Progenitor cell of endocrine pancreas (in vitro differentiated cells): ENCODE results near the gene VGLL4. TPM values are rescaled to one million over a fixed set of nuclear protein-coding genes. Genes with fewer than 3 reads are reported as not detected.

Experiments
- DNase-seq: peaks from one replicate; pipeline ENCODE4 v3.0.0; 2021; ENCODE audit warnings: low spot score; ENCODE audit not compliant: unreplicated experiment
- H3K27ac Mint-ChIP-seq: 2 replicates; pipeline ENCODE4 v1.8.0; 2021; ENCODE audit warnings: mild to moderate bottlenecking, moderate library complexity, mixed read lengths
- H3K27me3 Mint-ChIP-seq: 2 replicates; pipeline ENCODE4 v1.8.0; 2021; ENCODE audit warnings: mixed read lengths
- H3K36me3 Mint-ChIP-seq: 2 replicates; pipeline ENCODE4 v1.8.0; 2022; ENCODE audit warnings: mixed read lengths; ENCODE audit not compliant: insufficient read depth
- H3K4me1 Mint-ChIP-seq: 2 replicates; pipeline ENCODE4 v1.8.0; 2021; ENCODE audit warnings: low read depth, mixed read lengths
- H3K4me3 Mint-ChIP-seq: 2 replicates; pipeline ENCODE4 v1.8.0; 2021; ENCODE audit warnings: low read depth, mild to moderate bottlenecking, moderate library complexity, mixed read lengths
- H3K9me3 Mint-ChIP-seq: 2 replicates; pipeline ENCODE4 v1.8.0; 2021; ENCODE audit warnings: low read depth, mixed read lengths
- CTCF ChIP-seq: fragments of 200-600 bp; sonication (generic); IDR thresholded peaks from one replicate; pipeline ENCODE4 v1.5.0; 2021; ENCODE audit warnings: antibody characterized with exemption, mild to moderate bottlenecking; ENCODE audit not compliant: unreplicated experiment
- total RNA-seq: library from RNA; stranded (reverse); gene quantifications from 2 replicates; pipeline ENCODE4 v1.2.1, GENCODE V29; 2021

VGLL4 gene
- total RNA-seq, 1 donor from 2014 or later: 93.2 TPM

- Mint-ChIP-seq H3K4me3 (peak overlapping the region; percentile 99), H3K27ac (peak overlapping the region; percentile 99), H3K4me1 (peaks cover 47% of the 10 kb centered on the region), H3K27me3 (no peaks in the 10 kb centered on the region), H3K36me3 (no peaks in the 10 kb centered on the region), H3K9me3 (no peaks in the 10 kb centered on the region)
- no peak for DNase-seq
- TF ChIP-seq CTCF: no peak
Measured at GRCh38 chr3:11641683-11642430, 1.9 kb downstream of the VGLL4 start.

- Mint-ChIP-seq H3K9me3 (no peaks in the 10 kb centered on the region), H3K27me3 (no peaks in the 10 kb centered on the region), H3K27ac (peak overlapping the region; percentile 99), H3K36me3 (no peaks in the 10 kb centered on the region), H3K4me3 (peak overlapping the region; percentile 99), H3K4me1 (peaks cover 53% of the 10 kb centered on the region)
- DNase-seq: no peak
- TF ChIP-seq CTCF: no peak
Measured at GRCh38 chr3:11641316-11641682, 2.4 kb downstream of the VGLL4 start.

- TF ChIP-seq CTCF: no peak
- Mint-ChIP-seq H3K27ac (peak overlapping the region; percentile 85), H3K27me3 (no peaks in the 10 kb centered on the region), H3K36me3 (no peaks in the 10 kb centered on the region), H3K4me1 (peaks cover 61% of the 10 kb centered on the region), H3K4me3 (peak overlapping the region; percentile 62), H3K9me3 (no peaks in the 10 kb centered on the region)
- no peak for DNase-seq
Measured at GRCh38 chr3:11640009-11640673, 3.6 kb downstream of the VGLL4 start.

- DNase-seq: no peak
- H3K27me3 Mint-ChIP-seq: no peaks in the 10 kb centered on the region
- peak overlapping the region; percentile 86 for H3K27ac Mint-ChIP-seq
- peak overlapping the region; percentile 56 for H3K4me3 Mint-ChIP-seq
- TF ChIP-seq CTCF: no peak
- peaks cover 4% of the 10 kb centered on the region for H3K36me3 Mint-ChIP-seq
- H3K9me3 Mint-ChIP-seq: no peaks in the 10 kb centered on the region
- H3K4me1 Mint-ChIP-seq: peaks cover 68% of the 10 kb centered on the region
Measured at GRCh38 chr3:11638495-11639358, 5.0 kb downstream of the VGLL4 start.

- H3K36me3 Mint-ChIP-seq: peaks cover 4% of the 10 kb centered on the region
- TF ChIP-seq CTCF: no peak
Measured at GRCh38 chr3:11637901-11638458, 5.7 kb downstream of the VGLL4 start.

More at GRCh38 chr3:11637901-11638458, 5.7 kb downstream of the VGLL4 start:
- Mint-ChIP-seq H3K9me3 (no peaks in the 10 kb centered on the region), H3K27me3 (no peaks in the 10 kb centered on the region), H3K4me3 (peak overlapping the region; percentile 56), H3K27ac (peak overlapping the region; percentile 86), H3K4me1 (peaks cover 69% of the 10 kb centered on the region)
- no peak for DNase-seq
